Cardiac fibroblast (primary cell): Measurements from ENCODE around the gene RTN4RL1.

ENCODE experiments used
- DNase-seq, 2 donors: peaks; one replicate each; pipeline versions ENCODE4 v3.0.0 to v3.0.0-alpha.2; 2010; ENCODE audit warnings: low read depth in 2 of 2
- H3K4me3 ChIP-seq, 2 donors: replicated peaks in 1 of 2; 1 replicate in 1 of 2; 2 replicates in 1 of 2; pipeline ENCODE4 v1.5.1; 2011; ENCODE audit warnings: low read depth in 2 of 2, low read length in 2 of 2, mild to moderate bottlenecking in 2 of 2, moderate library complexity in 1 of 2
- CTCF ChIP-seq: IDR thresholded peaks from one replicate; pipeline ENCODE4 v1.5.1; 2011; ENCODE audit warnings: low read depth, mild to moderate bottlenecking, low read length, inconsistent platforms

RTN4RL1 gene

GRCh38 chr17:1890758-1891450 is 134.2 kb downstream of the RTN4RL1 start:
- DNase-seq, result no peak
- TF ChIP-seq CTCF, result no peak
- H3K4me3 ChIP-seq, result no peak overlapping the region

- no peak for TF ChIP-seq CTCF
- no peak overlapping the region for H3K4me3 ChIP-seq
- no peak for DNase-seq
Measured at GRCh38 chr17:1888741-1889140, 136.4 kb downstream of the RTN4RL1 start.
